ENCODE data around the gene SSX2IP.
"Not testable (repeated sequence)": the region's sequence is repeated elsewhere in the genome, so short reads cannot be mapped to it uniquely, and the experiment has no call there.

The SSX2IP gene, protein sequence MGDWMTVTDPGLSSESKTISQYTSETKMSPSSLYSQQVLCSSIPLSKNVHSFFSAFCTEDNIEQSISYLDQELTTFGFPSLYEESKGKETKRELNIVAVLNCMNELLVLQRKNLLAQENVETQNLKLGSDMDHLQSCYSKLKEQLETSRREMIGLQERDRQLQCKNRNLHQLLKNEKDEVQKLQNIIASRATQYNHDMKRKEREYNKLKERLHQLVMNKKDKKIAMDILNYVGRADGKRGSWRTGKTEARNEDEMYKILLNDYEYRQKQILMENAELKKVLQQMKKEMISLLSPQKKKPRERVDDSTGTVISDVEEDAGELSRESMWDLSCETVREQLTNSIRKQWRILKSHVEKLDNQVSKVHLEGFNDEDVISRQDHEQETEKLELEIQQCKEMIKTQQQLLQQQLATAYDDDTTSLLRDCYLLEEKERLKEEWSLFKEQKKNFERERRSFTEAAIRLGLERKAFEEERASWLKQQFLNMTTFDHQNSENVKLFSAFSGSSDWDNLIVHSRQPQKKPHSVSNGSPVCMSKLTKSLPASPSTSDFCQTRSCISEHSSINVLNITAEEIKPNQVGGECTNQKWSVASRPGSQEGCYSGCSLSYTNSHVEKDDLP

DNA sequence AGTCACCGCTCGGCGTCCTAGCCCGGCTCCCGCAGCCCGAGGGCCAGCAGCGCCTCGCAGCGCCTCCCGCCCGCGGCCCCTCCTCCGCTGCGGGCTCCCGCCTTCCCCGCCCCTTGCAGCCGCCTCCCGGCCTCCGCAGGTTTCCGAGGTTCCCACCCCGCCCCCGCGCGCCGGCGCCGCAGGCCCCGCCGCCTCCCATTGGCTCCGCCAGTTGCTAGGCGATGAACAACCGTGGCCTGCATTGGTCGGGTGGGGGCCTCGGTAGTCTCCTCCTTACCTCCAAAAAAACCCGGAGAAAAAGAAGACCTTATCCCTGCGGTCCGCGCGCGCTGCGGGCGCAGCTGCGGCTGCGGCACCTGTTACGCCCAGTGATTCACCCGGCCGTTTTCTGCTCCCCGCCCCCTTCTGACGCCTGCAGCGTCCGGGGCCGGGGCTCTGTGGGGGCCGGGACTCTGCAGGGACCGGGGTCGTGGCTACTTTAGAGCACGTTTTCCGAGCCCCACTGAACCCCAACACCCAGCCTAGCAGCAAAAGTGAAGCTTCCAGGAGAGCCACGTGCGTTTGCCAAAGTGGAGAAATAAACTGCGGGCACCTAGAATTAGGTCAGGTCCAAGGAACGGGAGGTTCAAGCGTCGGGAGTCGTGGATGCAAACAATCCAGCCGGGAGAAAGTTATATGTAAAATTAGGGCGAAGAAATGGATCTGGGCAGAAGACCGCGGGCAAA lies at the start of gene SSX2IP:
TSS of gene SSX2IP (minus strand) at position 65 of the 725 bp plus-strand sequence. CDS start 19,242 bp downstream, outside the sequence.
- DNase-seq (ENCODE audit: low spot score), result peak; percentile 97

DNA sequence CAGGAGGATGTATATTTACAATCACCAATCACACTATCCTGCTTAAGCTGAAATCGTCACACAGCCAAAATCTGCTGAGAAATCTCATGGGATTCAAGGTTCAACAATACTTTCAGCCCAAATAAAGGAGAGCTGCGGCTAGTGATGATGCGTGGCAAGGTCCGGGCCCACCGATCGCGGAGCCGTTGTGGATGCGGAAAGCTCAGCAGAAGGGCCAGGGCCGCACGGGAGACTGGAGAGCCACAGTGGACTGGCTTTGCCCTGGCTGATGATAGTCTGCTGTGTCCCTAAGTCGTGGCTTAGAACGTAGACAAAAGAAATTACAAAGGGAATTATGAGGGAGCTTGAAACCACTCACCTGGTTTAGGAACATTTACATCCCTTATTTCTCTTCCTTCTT lies 48.0 kb upstream of the SSX2IP start:
- no peak for DNase-seq (ENCODE audit: low spot score)

DNA sequence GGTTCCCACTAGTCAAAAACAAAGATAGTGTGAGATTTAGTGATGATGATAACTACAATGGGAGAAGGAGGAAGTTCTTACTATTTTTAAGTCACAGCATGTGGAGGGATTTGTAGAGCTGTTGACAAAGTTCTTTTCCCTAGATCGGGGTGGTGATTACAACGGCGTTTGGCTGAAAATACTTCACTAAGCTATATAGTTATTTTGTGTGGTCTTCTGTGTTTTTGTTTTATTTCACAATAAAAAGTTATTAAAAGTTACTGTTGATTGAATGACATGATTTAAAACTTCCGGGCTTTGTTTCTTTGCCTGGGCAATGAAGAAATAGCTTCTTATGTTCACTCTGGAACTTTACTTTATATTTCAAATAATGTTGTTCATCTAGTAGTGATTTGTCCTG lies 47.3 kb upstream of the SSX2IP start:
- DNase-seq (ENCODE audit: low spot score), result no peak

DNA sequence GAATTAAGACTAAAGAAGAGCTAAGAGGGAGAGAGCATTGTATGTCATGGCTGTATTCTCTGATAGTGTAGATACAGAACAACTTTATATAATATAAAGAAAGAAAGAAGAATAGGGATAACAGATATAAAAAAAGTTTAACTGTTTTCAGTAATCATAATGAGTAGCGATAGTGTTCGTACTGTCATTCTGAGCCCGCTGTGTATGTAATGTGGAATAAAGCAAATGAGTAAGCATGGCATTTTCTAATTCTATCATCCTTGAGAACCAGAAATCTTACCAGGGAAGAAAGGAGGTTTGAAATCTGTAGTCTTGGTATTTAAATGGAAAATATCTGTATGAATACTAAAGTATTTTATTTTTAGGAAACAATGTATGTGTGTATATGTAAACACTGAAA lies 46.7 kb upstream of the SSX2IP start:
- DNase-seq (ENCODE audit: low spot score), result no peak

DNA sequence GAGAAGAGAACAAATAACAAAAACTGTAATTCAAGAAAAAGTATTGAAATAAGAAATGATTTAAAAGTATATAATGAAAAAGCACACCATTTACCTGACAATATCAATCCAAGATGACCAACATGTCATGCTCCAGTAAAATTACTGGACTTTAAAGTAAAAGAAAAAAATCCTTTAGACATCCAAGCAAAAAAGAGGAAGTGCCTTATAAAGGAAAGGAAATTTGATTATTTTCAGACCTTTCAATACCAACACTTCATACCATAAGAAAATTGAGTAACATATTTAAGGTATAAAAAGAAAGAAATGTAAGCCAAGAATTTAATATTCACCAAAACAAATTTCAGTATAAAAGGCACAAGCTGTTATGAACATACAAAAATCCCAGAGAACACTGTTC lies 46.2 kb upstream of the SSX2IP start:
- DNase-seq (ENCODE audit: low spot score), result no peak

DNA sequence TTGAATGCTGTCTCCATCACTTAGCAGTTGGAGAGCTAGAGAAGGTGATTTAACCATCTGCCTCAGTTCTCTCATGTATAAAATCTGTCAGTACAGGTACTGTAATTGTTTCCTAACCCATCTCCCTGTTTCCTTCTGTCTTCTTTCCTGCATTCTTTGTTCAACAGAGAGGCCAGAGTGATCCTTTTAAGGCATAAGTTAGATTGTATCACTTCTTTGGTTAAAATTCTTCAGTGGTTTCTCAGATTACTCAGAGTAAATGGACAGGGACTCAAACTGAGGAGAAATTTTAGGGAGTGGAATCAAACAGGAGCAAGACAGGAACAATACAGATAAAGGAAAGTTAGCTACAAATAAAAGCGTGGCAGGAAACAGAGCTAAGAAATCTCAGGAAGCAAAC lies 45.2 kb upstream of the SSX2IP start:
- DNase-seq (ENCODE audit: low spot score), result no peak

DNA sequence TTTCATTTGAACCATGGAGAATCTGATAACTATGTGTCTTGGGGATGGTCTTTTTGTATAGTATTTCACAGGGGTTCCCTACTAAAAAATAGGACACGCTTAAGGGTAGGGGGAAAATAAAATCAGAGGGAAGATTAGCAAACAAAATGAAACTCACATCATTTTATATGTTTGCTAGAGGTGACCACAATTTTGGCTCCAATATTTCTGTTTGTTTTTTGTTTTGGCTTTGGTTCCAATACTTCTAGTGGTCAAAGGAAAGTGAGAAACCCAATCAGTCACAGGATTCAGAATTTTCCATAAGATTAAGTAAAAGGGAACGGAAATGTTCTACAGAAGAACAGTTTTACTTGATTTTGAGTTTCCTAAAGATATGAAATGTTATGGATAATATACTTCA lies 42.3 kb upstream of the SSX2IP start:
- no peak for DNase-seq (ENCODE audit: low spot score)

DNA sequence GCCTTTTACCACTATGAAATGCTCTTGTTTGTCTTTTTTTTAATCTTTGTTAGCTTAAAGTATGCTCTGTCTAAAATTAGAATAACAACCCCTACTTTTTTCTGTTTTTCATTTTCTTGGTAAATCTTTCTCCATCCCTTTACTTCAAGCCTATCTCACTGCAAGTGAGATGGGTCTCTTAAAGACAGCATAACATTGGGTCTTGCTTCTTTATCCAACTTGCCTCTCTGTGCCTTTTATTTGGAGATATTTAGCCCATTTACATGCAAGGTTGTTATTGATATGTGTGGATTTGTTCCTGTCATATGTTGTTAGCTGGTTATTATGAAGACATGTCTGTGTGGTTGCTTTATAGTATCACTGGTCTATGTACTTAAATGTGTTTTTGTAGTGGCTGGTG lies 41.3 kb upstream of the SSX2IP start:
- no peak for DNase-seq (ENCODE audit: low spot score)

DNA sequence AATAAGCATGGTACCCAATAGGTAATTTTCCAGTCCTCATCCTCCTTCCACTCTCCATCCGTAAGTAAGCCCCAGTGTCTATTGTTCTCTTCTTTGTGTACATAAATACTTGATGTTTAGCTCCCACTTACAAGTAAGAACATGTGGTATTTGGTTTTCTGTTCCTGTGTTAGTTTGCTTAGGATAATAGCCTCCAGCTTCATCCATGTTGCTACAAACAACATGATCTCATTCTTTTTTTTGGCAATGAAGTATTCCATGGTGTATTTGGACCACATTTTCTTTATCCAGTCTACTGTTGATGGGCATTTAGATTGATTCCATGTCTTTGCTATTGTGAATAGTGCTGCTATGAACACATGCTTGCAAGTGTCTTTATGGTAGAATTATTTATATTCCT lies 37.5 kb upstream of the SSX2IP start:
- not testable (repeated sequence) for DNase-seq (ENCODE audit: low spot score)

DNA sequence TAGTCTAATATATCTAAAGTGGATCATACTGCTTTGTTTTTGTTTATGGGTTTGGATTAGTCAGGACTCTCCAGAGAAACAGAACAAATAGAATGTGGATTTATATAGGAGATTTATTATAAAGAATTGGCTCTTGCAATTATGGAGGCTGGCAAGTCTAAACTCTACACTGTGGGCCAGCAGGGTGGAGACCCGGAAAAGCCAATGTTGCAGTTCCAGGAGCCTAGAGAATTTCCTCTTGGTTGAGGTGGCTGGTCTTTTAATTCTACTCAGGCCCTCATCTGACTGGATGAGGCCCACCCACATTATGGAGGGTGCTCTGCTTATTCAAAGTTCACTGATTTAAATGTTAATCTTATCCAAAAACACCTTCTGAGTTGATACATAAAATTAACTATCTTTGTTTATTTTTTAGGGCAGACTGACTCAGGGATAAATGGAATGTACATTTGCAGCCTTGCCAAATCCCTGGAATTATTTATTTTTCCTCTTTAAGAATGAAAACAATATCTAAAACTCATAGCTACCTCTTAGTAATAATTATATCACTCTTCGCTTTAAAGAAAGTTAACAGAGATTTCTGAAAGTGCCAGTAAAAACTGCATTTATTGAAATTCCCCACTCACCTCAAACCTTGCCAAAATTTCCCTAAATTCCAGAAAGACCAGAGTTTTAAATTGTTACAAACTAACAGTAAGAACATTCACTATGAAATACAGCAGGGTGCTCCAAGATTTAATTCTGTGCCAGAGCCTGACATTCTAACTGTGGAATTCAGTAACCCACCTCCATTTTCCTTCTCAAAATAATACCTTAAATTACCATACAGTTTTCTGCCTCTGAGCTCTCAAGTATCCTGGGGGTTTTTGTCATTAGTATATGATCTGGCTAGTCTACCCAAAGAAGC lies 36.6 kb upstream of the SSX2IP start:
- no peak for DNase-seq (ENCODE audit: low spot score)

DNA sequence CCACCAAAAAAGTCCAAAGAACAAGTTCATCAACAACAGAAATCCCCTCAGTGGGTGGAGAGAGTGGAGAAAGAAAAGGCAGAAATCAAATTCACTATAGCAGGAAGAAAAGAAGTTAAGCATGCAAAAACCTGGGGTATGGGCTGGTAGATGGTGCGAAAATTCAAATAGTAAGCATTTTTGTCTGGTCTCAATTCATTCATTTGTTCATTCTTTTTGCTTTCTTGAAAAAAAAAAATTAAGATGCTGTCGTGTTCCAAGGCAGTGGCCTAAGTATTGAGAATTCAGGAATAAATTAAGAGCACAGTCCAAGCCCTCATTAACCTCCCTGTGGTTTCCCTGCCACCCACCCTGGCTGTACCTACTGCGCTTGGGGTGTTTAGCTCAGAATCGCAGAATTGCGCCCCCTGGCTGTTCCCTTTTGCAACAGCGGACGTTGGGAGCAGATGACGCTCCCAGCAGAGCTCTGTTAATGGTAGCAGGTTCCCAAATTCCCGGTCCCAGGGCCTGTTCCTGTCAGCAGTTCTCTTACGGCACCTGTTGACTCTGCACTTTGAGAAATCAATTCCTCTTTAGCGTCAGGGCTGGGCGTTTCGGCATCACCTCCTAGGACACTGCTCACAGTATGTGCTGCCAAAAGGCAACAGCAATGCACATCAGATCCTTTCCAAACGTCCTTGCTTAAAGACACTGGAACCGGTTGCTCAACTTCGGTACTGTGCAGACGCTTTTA lies 34.0 kb upstream of the SSX2IP start:
- DNase-seq (ENCODE audit: low spot score), result peak; percentile 19

DNA sequence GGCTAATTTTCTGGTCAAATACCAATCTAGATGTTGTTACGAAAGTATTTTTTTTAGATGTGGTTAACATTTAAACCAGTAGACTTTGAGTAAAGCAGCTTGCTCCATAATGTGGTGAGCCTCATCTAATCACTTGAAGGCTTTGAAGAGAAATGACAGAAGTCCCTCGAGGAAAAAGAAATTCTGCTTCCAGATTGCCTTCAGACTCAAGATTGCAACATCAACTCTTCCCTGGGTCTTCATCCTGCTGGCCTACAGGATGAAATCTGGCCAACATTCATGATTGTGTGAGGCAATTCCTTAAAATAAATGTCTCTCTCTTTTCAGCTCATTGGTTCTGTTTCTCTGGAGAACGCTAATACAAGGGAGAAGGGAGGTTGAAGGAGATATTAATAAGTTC lies 32.5 kb upstream of the SSX2IP start:
- DNase-seq (ENCODE audit: low spot score), result no peak

DNA sequence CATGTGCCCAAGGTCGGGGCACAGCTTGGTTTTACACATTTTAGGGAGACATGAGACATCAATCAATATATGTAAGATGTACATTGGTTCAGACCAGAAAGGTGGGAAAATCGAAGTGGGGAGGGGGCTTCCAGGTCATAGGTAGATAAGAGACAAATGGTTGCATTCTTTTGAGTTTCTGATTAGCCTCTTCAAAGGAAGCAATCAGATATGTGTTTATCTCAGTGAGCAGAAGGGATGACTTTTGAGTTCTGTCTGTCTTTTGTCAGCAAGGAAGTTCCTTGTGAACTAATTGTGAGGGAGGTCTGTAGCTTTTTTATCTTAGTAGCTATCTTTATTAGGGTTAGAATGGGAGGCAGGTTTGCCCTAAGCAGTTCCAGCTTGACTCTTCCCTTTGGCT lies 31.6 kb upstream of the SSX2IP start:
- DNase-seq (ENCODE audit: low spot score), result not testable (repeated sequence)

DNA sequence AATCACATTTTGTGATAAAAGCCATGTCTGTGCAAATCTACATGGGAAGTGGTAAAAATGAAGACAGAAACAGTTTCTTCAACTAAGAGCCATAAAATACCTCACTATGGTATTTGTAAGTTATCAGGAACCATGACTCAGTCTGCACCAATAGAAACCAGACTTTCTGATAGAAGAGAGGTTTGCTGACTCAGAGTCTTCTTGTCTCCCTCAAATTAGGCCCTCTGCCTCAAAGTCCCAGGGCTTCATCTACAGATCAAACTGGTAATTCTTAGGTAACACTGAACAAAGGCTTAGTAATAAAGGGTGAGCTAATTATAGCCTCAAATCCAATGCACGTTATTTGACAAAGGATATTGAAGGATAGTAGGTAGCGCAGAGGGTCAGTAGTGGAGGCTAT lies 30.9 kb upstream of the SSX2IP start:
- DNase-seq (ENCODE audit: low spot score), result no peak

DNA sequence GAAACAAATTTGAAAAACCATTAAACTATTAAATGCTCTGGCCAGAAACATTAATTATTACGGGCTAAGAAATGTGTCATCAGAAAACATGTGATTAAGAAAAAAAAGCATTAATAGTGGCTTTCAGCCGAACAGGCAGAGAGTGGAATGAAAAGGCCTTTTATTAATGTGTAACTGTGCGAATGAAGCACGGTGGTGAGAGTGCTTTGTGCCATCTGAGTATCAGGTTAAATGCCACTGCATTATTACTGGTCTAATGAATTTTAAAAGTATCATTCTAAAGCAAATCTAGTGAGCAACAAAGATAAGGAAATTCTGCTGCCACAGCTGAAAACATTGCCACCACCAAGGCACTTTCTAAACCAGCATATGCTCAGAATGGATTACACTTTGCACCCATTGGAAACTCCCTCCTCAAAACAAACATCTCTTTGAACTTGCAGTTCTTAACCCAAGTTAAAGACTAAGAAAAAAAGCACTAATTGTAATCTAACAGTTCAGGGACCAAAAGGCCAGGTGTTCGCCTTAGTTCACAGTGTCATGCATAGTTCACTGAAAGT lies 30.0 kb upstream of the SSX2IP start:
- DNase-seq (ENCODE audit: low spot score), result no peak

DNA sequence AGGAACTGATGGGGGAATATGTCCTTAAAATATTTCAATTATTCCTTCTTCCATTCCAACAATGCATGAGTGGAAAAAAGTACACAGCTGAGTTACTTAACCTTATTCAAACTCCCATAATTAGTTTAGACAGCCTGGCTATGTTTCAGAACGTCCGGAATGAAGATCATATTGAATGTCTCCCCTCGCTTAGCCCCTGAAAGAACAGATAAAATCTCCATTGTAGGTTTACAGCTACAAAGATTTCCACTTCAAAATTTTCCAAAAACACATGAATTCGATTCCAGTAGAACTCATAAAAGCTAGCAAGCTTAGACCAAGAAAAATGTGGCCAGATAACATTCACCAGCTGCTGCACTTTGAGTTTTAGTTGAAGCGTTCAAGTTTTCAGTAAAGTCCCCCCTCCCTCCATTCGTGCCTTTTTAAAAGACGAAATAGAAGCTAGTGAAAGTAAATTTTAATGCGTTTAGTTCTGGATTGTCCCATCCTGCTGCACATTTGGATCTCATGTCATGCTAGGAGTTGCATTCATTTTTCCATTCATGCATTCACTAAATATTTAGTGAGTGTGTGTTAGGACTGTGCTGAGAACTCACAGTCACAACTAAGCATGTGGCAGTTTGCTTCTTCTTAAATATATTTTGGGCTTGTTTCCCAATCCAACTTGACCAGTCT lies 29.4 kb upstream of the SSX2IP start:
- DNase-seq (ENCODE audit: low spot score), result no peak

DNA sequence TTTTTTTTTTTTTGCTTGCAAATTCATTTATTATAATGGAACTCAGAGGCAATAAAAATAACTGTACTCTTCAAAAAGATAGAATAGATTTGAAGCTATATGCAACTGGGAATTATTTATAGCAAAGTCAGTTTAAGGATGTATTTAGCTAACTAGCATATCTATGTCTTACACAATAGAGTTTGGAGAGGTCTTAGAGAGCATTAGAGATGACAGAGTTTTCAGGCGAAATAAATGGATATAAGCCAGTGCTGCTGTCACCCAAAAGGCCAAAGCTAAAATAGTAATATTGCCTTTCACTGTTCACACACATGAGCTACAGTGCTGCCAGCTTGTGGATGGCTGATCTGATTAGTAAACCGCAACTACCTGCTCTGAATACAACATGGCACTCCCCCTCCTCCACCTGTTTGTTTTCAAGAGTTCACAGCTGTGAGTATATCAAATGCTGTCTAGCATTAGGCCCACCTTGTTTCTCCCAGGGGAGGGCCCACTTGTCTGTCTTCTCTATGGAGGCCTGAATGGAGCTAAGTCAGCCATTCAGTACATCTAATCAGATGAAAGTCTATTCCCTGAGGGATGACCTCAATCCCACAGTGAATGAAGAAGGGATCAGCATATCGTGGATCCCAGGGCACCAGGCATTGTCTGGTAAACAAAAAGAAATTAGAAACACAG lies 25.2 kb upstream of the SSX2IP start:
- no peak for DNase-seq (ENCODE audit: low spot score)

DNA sequence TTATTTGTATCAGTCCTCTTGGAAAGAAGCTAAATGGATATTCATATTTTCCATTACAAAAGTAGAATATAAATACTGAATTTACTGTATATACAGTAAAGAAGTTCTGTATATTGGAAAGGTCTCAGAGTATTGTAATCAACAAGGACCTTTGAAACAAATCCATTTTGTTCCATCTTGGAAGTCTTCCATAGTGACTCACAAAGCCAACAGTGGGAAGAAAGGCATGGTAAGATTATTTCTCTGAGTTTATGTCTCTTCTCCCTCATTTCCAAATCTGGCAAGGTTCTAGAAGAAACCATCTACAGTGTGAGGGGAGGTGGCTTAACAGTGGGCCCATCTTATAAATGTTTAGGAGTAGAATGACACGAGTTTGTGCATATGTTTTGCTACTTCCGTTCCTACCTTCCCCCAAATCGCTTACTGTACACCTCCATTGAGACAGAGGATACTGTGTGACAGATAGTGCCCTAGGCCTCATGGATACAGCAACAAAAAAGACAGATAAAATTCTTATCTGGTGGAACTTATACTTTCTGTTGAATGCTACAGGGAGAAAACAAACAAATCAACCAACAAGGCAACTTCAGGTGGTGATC lies 22.1 kb upstream of the SSX2IP start:
- DNase-seq (ENCODE audit: low spot score), result no peak

DNA sequence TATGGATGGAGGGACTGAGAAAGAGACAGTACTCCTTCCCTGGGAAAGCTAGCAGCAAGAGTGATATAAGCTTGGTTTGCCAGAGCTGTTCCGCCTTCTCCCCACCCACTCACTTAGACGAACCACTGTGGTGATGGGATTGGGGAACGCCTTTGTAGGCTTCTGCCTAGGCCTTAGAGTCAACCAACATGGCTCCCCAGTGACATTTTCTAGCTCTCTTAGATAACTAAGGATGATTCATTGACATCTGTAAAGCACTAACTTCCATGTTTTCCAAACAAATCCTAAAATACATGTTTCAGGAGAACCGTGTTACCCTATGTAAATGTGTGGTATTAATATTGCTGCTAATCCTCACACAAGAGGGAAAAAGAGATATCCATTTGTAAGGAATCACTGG lies 21.6 kb upstream of the SSX2IP start:
- no peak for DNase-seq (ENCODE audit: low spot score)
